Liver (tissue), 3 donors: ENCODE results near the gene SUPT20HL1.
"Not testable (repeated sequence)": the region's sequence is repeated elsewhere in the genome, so short reads cannot be mapped to it uniquely, and the experiment has no call there.

Experiments used
- ATF3 ChIP-seq: IDR thresholded peaks from 2 replicates; pipeline ENCODE4 v1.6.1; 2016; ENCODE audit warnings: antibody characterized with exemption
- CTCF ChIP-seq: fragments of 150-350 bp; IDR thresholded peaks from 2 replicates; pipeline ENCODE4 v1.5.1; 2017; ENCODE audit warnings: improper control_type of control experiment, low read depth, low read length; ENCODE audit not compliant: missing input control
- JUND ChIP-seq, 2 donors: IDR thresholded peaks; 2 replicates each; pipeline ENCODE4 v1.6.1; 2016; ENCODE audit warnings: antibody characterized with exemption in 2 of 2
- MAX ChIP-seq: IDR thresholded peaks from 2 replicates; pipeline ENCODE4 v1.6.1; 2016; ENCODE audit warnings: antibody characterized with exemption
- YY1 ChIP-seq: IDR thresholded peaks from 2 replicates; pipeline ENCODE4 v1.6.1; 2016; ENCODE audit warnings: antibody characterized with exemption, mild to moderate bottlenecking
- TF ChIP-seq, protein P1 (sequence below): IDR thresholded peaks from 2 replicates; pipeline ENCODE4 v1.6.1; 2016; ENCODE audit warnings: antibody characterized with exemption
- TF ChIP-seq, protein P2 (sequence below): IDR thresholded peaks from 2 replicates; pipeline ENCODE4 v1.6.1; 2016; ENCODE audit warnings: antibody characterized with exemption, mild to moderate bottlenecking
- donor health status: healthy.
- donor health status: healthy.

DNA sequence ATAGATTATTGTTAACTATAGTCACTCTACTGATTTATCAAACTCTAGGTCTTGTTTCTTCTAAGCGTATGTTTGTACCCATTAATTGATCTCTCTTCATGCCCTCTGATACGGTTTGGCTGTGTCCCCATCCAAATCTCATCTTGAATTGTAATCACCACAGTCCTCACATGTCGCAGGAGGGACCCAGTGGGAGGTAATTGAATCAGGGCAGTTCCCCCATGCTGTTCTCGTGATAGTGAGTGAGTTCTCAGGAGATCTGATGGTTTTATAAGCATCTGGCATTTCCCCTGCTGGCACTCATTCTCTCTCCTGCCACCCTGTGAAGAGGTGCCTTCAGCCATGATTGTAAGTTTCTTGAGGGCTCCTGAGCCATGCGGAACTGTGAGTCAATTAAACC, 21.9 kb downstream of the SUPT20HL1 start:
- TF ChIP-seq CTCF; ATF3; YY1; MAX; JUND (IDR thresholded peaks at IDR 0.05): not testable (repeated sequence)
- TF ChIP-seq, protein P1, sequence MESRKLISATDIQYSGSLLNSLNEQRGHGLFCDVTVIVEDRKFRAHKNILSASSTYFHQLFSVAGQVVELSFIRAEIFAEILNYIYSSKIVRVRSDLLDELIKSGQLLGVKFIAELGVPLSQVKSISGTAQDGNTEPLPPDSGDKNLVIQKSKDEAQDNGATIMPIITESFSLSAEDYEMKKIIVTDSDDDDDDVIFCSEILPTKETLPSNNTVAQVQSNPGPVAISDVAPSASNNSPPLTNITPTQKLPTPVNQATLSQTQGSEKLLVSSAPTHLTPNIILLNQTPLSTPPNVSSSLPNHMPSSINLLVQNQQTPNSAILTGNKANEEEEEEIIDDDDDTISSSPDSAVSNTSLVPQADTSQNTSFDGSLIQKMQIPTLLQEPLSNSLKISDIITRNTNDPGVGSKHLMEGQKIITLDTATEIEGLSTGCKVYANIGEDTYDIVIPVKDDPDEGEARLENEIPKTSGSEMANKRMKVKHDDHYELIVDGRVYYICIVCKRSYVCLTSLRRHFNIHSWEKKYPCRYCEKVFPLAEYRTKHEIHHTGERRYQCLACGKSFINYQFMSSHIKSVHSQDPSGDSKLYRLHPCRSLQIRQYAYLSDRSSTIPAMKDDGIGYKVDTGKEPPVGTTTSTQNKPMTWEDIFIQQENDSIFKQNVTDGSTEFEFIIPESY: not testable (repeated sequence)
- TF ChIP-seq, protein P2, sequence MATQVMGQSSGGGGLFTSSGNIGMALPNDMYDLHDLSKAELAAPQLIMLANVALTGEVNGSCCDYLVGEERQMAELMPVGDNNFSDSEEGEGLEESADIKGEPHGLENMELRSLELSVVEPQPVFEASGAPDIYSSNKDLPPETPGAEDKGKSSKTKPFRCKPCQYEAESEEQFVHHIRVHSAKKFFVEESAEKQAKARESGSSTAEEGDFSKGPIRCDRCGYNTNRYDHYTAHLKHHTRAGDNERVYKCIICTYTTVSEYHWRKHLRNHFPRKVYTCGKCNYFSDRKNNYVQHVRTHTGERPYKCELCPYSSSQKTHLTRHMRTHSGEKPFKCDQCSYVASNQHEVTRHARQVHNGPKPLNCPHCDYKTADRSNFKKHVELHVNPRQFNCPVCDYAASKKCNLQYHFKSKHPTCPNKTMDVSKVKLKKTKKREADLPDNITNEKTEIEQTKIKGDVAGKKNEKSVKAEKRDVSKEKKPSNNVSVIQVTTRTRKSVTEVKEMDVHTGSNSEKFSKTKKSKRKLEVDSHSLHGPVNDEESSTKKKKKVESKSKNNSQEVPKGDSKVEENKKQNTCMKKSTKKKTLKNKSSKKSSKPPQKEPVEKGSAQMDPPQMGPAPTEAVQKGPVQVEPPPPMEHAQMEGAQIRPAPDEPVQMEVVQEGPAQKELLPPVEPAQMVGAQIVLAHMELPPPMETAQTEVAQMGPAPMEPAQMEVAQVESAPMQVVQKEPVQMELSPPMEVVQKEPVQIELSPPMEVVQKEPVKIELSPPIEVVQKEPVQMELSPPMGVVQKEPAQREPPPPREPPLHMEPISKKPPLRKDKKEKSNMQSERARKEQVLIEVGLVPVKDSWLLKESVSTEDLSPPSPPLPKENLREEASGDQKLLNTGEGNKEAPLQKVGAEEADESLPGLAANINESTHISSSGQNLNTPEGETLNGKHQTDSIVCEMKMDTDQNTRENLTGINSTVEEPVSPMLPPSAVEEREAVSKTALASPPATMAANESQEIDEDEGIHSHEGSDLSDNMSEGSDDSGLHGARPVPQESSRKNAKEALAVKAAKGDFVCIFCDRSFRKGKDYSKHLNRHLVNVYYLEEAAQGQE: not testable (repeated sequence)
